GM18526 (cell line): Measurements from ENCODE around the gene MYOF.

Source experiments
- POLR2A ChIP-seq: IDR thresholded peaks from 3 replicates; pipeline ENCODE4 v1.6.1; 2011; ENCODE audit not compliant: insufficient read length; ENCODE audit errors: extremely low read depth

The MYOF gene

DNA sequence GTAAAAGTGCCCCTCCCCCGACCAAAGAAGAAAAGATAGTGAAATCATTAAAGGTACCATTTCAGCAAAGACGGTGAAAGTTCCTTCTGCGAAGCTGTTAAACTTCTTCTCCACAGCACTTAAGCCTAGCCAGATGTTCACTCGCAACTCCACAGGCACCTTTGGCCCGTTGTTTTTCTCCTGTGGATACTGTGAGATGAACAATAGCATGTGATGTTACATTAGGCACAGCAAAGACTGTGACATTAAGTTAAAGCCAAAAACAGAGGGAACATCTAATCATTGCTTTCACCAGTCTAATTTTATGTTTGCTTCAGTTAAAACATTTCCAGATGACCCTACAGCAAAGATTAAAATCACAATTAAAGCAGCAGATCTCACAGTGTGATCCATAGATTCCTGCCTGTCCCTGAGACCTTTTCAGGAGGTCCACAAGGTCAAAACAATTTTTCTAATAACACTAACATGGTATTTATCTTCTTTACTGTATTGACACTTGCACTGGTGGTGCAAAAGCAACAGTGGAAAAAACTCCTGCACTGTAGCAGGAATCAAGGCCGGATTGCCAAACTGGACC lies 112.5 kb downstream of the MYOF start:
- TF ChIP-seq POLR2A: no peak

DNA sequence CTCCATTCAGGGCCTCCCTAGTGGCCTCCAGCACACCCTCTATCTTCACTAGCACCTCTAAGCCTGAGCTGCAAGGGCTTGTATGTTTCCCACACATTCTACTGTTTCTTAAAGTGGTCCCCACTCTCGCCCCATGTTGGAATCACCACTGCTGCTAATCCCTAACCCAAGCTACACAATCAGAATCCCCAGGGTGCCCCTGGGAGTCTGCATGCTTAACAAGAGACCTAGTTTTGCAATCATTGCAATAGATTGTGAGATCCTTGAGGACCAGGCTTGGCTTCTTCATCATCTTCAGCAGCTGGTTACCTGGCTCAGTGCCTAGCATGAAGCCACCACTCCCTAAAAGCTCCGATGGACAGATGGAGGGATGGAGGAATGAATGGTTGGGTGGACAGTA lies 113.9 kb downstream of the MYOF start:
- TF ChIP-seq POLR2A: no peak

DNA sequence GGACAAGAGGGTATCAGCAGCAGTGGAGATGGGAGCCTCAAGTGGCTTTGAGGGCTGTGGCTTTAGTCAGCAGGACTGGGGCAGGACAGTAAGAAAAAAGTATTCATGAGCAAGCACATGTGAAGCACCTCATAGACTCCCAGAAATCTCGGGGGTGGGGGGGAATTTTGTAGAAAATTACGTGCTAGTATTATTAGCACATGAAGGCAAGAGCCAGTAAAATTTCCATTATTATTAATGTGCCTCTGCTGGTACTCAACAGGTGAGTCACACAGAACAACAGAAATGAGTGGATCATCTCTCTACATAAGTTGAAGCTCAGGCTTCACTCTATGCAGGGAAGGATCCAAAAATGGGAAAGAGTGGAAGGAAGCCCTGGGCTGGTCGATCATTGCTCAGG lies 114.5 kb downstream of the MYOF start:
- no peak for TF ChIP-seq POLR2A

DNA sequence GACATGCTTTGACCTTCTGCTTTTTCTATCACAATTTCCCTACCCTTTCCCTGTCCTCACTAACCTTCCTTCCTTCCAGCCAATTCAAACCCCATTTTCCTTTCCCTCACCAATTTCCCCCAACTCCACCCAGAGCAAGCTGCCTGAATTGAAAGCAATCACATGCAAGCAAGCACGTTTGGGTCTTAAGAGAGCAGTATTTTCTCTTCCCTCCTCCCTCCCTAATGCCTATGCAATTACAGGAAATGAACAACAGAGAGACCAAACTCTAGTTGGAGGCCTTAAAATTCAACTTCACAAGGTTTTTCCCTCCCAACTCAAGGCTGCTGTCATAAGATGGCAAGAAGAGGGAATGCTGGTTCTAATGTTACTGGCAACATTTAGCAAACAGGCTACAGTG lies 117.2 kb downstream of the MYOF start:
- TF ChIP-seq POLR2A: no peak

DNA sequence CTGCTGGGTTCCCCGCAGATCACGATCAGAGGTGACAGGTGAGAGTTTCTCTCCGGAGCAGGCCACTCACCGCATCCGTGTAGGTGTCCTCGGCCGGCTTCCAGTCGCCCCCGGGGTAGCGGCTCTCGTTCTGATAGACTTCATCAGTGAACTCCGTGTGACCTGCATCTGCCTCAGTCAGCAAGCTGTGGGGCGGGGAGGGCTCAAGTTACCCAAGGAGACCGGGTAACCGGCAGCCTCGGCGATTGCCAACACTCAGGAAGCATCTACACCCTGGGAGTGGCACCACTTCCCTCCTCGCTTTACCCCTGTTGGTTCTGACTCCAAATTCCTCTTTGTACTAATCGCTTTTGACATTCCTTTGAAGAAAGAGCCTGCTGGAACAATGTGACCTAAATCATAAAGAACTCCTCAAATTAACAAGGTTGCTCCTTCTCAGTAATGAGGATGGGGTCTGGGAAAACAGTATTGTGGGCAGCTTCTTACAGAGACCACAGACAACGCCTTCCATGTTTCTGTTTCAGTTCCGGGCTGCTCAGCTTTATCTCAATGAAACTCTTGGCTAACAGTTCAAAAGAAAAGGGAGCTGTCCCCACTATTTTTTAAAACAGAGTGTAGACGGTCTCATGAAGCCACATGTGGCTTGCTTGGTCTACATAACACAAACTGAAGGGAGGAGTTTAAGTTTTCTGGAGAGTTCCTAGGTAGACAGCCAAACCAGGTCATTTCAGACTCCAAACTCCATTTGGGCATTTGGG lies 118.1 kb downstream of the MYOF start:
- TF ChIP-seq POLR2A: no peak

DNA sequence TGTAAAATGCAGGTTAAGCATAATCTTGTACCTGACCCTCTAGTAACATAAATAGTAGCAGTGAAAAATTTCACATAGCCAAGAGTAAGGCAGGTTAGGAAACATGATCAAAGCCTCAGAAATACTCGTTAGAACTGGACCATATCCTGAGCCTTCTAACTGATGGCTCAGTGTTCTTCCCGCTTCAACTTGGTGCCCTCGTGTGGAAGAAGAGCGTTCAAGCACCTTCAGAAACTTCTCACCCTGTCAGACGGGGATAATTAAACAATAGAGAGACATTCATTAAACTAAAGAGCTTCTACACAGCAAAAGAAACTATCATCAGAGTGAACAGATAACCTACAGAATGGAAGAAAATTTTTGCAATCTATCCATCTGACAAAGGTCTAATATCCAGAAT lies 124.5 kb downstream of the MYOF start:
- TF ChIP-seq POLR2A: no peak

DNA sequence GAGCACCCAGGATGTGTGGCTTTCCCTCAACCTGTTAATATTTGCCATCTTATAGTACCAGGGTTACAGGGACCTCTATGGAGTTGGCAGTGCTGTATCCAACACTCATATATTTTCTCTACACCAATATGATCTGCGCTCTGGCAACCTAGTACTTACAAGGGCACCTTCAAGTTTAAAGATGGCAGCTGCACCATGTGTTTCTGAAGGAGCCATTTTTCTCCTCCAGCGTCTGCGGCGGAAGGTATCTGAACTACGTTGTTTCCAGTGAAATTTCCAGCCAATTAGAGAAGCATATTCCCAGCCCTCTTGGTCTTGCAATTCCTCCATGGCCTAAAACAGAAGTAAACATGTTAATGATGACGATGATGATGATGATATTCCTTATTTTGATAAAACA lies 125.6 kb downstream of the MYOF start:
- TF ChIP-seq POLR2A: no peak

DNA sequence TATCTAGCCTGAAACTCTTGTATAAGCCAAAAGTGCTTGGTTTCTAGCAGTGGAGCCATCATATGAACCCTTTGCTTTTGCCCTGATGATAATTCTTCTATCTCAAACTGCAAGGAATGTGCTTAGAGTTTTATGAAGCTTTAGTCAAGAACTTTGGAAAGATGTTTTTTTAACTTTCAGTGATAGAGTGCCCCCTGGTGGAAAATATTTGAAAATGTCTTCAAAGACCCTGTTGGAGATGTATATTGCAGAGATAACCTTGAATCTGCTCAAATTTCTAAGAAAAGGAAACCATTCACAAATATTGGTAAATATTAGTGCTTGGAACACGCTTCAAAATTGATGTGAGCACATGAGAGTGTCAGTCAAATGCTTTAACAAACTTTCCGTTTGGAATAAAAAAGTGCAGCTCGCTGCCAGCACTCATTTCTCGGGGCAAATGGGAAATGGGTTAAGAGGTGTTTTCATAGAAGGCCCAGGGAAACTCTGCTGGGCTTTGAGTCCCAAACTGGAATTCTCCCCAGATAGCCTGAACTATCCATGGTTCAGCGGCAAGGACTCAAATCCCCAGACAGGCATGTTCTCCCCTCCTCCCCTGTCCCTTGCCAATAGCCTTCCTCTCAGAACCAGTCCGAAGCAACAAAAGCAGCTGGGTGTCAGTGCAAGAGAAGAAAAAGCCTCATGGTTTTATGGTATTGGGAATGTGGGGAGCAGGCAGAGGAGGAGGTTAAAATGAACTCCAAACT lies 129.3 kb downstream of the MYOF start:
- TF ChIP-seq POLR2A: no peak

DNA sequence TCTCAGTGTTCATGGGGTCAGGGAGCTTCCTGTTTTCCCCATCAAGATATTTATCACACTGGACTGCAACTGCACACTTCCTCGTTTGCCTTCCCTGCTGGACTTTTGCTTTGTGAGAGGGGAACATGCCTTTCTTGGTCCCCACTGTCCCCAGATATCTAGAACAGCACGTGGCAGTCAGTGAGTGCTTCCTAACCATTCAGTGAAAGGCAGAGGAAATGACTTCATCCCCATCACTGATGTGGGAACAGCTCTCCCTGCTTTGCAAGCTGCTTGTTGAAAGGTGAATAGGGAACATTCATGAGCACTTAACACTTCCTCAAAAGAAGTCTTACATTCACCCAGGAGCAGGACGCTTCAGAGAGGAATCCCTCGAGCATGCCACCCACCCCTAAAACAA lies 135.4 kb downstream of the MYOF start:
- TF ChIP-seq POLR2A: no peak

DNA sequence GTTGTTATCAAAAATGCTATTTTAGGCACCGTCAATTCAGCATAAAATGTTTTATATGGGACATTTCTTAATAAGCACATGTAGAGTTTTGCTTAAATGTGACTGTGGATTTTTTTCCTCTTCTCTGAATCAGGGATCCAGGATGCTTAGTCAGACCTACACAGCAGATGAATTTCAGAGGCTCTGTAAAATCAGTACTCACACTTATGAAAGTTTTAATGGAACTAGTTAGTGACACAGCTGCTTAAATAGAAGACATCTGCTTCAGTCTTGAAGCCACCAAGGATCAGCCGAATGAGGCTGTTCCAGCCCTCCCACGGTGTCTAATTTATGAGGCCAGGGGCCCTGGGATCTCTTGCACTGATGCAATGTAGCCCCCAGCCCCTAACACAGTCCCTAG lies 136.0 kb downstream of the MYOF start:
- no peak for TF ChIP-seq POLR2A

DNA sequence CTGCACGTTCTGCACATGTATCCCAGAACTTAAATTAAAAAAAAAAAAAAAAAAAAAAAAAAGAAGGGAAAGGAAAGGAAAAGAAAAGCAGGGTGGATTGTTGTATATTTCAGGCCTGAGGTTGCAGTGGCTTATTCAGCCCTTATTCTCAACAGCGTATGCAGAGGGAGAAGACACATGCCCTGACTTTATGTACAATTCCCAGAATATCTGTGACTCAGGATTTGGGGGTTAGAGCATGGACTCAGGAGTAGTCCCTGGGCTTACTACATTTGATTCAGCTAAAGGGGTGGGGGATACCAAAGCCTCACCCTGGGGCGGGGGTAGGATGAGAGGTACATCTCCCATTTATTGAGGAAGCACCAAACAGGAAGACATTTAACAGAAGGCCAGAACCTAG lies 137.4 kb downstream of the MYOF start:
- TF ChIP-seq POLR2A: no peak

DNA sequence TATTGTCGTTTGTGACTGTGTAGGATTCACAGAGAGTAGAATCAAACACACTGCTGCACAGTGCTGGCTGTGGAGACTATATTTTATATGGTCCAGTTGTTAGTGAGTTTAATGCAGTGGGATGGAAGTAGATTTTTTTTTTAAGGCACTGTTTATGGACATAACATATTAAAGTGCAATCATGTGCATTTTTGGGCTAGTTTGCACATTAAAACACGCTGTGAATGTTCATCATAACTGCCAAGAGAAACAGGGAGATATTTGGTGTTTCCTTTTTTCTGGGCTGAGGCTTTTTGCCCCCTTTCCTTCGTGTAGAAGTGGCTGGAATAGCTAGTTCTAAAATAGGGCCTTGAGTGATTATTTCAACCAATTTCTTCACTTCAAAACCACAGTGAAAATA lies 139.2 kb downstream of the MYOF start:
- no peak for TF ChIP-seq POLR2A

DNA sequence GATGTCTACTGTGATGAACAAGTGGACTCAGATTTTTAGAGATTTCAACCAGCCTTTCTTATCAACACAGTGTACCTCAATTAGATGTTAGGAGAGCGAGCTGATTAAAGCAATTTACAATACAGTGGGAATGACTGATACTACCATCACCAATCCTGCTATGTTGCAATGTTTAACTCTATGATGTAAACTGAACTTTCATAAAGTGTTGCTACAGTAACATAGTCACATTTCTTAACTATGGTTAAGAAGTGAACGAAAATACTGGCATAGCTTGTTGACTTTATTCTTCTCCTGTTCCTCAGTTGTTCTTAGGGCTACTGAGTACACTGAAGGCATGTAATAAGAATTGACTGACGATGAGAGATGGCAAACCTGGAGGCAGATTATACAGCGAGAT lies 139.8 kb downstream of the MYOF start:
- TF ChIP-seq POLR2A: no peak

DNA sequence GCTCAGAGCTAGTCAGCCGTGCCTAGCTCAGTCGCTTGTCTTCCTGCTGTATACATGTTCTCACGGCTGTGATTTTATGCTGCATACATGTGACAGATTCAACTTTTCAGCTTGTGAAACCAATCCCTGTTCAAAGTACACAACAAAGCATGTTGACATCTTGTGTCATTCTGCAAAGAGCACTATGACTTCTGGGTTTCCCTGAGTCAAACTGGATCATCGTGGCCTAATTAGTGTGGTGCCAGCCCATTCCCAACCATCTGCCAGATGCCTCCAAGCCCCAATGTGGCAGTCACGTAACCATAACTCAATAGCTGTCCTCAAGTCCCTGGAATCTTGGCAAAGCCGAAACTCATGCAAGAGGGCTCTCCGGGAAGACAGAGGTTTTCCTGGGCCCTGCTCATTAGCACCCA lies 144.8 kb downstream of the MYOF start:
- TF ChIP-seq POLR2A: no peak

DNA sequence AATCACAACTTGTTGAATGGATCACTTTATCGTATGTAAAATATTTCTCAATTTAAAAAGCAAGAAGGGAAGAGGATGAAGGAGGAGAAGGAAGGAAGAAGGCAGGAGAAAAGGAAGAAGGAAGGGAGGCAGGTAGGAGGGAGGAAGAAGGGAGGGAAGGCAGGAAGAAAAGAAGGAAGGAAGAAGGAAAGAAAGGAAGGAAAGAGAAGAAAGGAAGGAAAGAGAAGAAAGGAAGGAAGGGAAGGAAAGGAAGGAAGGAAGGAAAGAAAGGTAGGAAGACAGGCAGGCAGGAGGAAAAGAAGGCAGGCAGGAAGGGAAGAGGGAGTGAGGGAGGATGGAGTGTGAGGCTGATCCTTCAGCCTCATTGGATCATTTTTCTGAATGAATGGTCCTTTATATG lies 145.5 kb downstream of the MYOF start:
- no peak for TF ChIP-seq POLR2A

DNA sequence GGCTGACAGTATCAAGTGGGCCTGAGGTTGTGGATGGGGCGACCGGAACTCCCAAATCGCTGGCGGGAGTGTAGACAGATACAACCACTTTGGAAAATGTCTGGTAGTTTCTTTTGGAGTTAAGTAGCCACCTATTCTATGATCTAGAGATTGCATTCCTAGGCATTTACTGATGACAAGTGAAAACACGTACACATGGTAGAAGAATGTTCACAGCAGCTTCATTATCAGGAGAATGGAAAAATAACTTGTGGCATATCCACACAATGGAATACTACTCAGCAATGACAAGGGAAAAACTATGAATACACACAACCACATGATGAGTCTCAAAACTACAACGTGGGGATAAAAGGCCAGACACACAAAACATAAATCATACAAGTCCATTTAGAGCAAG lies 146.0 kb downstream of the MYOF start:
- TF ChIP-seq POLR2A: no peak
